A549 (cell line): ENCODE results near the gene NSMCE1. TPM values are rescaled to one million over a fixed set of nuclear protein-coding genes. Genes with fewer than 3 reads are reported as not detected.
"Not testable (repeated sequence)": the region's sequence is repeated elsewhere in the genome, so short reads cannot be mapped to it uniquely, and the experiment has no call there.

ENCODE experiments used
- ATAC-seq, 2 experiments: fragments of 200-7000 bp in 1 of 2; fragments of >200 bp in 1 of 2; cut with Nextera tagmentation in 1 of 2; cut with Tn5 transposase in 1 of 2; 3 replicates each; pipeline versions ENCODE4 v1.8.0 to v1.9.1; 2018 to 2020; ENCODE audit warnings: mild to moderate bottlenecking in 1 of 2, moderate library complexity in 1 of 2
- CTCF ChIA-PET: fragments of 300-600 bp; sonication (Branson Sonifier 250); formaldehyde crosslinking; extraction: SDS; loops from one replicate; lab custom pipeline; 2021; ENCODE audit warnings: antibody characterized with exemption, inconsistent platforms; lab: Yijun Ruan, JAX
- POLR2A ChIA-PET: fragments of 350-600 bp; formaldehyde crosslinking; extraction: SDS; loops from one replicate; lab custom pipeline; 2021; ENCODE audit warnings: antibody characterized with exemption, inconsistent platforms; lab: Yijun Ruan, JAX
- DNase-seq, 2 experiments: peaks; one replicate each; pipeline versions ENCODE4 v3.0.0 to v3.0.0-alpha.2; 2011 to 2016; ENCODE audit warnings: low read depth in 1 of 2, low spot score in 1 of 2
- FAIRE-seq: peaks from 2 replicates; lab custom pipeline; 2011; peaks lifted over from hg19 to GRCh38; lab: Jason Lieb, UNC
- H3K27ac ChIP-seq, 2 experiments: fragments of >200 bp; sonication (Bioruptor Twin); formaldehyde crosslinking; 3 replicates each; pipeline ENCODE4 v1.5.1; 2016 to 2017
- H3K4me1 ChIP-seq: fragments of >200 bp; sonication (Bioruptor Twin); formaldehyde crosslinking; 3 replicates; pipeline ENCODE4 v1.6.1; 2016
- H3K4me2 ChIP-seq: fragments of >200 bp; sonication (Bioruptor Twin); formaldehyde crosslinking; 3 replicates; pipeline ENCODE4 v1.6.1; 2016
- H3K4me3 ChIP-seq: fragments of >200 bp; sonication (Bioruptor Twin); formaldehyde crosslinking; 3 replicates; pipeline ENCODE4 v1.5.1; 2016
- H3K9me3 ChIP-seq: fragments of >200 bp; sonication (Bioruptor Twin); formaldehyde crosslinking; 3 replicates; pipeline ENCODE4 v1.6.1; 2016
- BHLHE40 ChIP-seq: IDR thresholded peaks from 2 replicates; pipeline ENCODE4 v1.6.1; 2012; ENCODE audit warnings: low read depth, low read length, inconsistent platforms
- CHD4 ChIP-seq: fragments of 200-600 bp; sonication (generic); IDR thresholded peaks from 2 replicates; pipeline ENCODE4 v1.6.1; 2016; ENCODE audit warnings: antibody characterized with exemption, mild to moderate bottlenecking, borderline replicate concordance
- ESRRA ChIP-seq: fragments of 150-350 bp; IDR thresholded peaks from 2 replicates; pipeline ENCODE4 v1.6.1; 2014; ENCODE audit warnings: mild to moderate bottlenecking, low read length, borderline replicate concordance
- FOSL2 ChIP-seq, 2 experiments: fragments of 450-650 bp in 1 of 2; fragments of >200 bp in 1 of 2; sonication (Bioruptor Twin) in 1 of 2; formaldehyde crosslinking; IDR thresholded peaks; 2 replicates each; pipeline versions ENCODE4 v1.5.0 to v1.6.1; 2016 to 2020; ENCODE audit warnings: mild to moderate bottlenecking in 1 of 2, moderate library complexity in 1 of 2
- HDAC2 ChIP-seq: fragments of 200-600 bp; sonication (generic); IDR thresholded peaks from 2 replicates; pipeline ENCODE4 v1.6.1; 2016
- JUN ChIP-seq, 2 experiments: fragments of >200 bp; sonication (Bioruptor Twin); formaldehyde crosslinking; IDR thresholded peaks; 2 replicates in 1 of 2; 3 replicates in 1 of 2; pipeline ENCODE4 v1.6.1; 2016 to 2017
- KDM1A ChIP-seq: fragments of 200-600 bp; sonication (generic); IDR thresholded peaks from 2 replicates; pipeline ENCODE4 v1.6.1; 2016; ENCODE audit warnings: low read depth, mild to moderate bottlenecking
- MYC ChIP-seq: IDR thresholded peaks from 2 replicates; pipeline ENCODE4 v1.6.1; 2012; ENCODE audit warnings: mild to moderate bottlenecking, inconsistent platforms, low read length, improper control_type of control experiment, borderline replicate concordance
- PHF8 ChIP-seq: fragments of 200-600 bp; sonication (generic); IDR thresholded peaks from 2 replicates; pipeline ENCODE4 v1.6.1; 2016; ENCODE audit warnings: low read depth, mild to moderate bottlenecking, antibody characterized with exemption, moderate library complexity, borderline replicate concordance
- POLR2A ChIP-seq: IDR thresholded peaks from 2 replicates; pipeline ENCODE4 v1.6.1; 2012; ENCODE audit warnings: mild to moderate bottlenecking, low read length
- RCOR1 ChIP-seq: fragments of 150-350 bp; IDR thresholded peaks from 2 replicates; pipeline ENCODE4 v1.6.1; 2014; ENCODE audit warnings: antibody characterized with exemption, low read length, low read depth
- RFX5 ChIP-seq: fragments of 450-650 bp; IDR thresholded peaks from 2 replicates; pipeline ENCODE4 v1.7.1; 2014; ENCODE audit warnings: antibody characterized with exemption, mild to moderate bottlenecking, moderate library complexity
- TP53 ChIP-seq: fragments of 250-450 bp; sonication (Bioruptor Pico); IDR thresholded peaks from 2 replicates; pipeline ENCODE4 v1.5.0; 2021; ENCODE audit warnings: mild to moderate bottlenecking, moderate library complexity
- WGBS: methylation state at CpG from one replicate; pipeline ENCODE4 v1.1.6; 2017; ENCODE audit errors: missing lambda C conversion rate; 5-methylcytosine and 5-hydroxymethylcytosine counted together
- polyA plus RNA-seq, 4 experiments: library from polyadenylated mRNA; depleted of rRNA in 3 of 4; stranded (reverse); fragments of >200 nt; fragmentation: RNase III in 1 of 4; extraction: RNeasy Plus Mini Kit Qiagen cat#74134 plus additional on column Dnase treatment in 1 of 4; gene quantifications; 2 replicates in 3 of 4; 3 replicates in 1 of 4; pipeline ENCODE4 v1.2.3, GENCODE V29; 2011 to 2017
- TF ChIP-seq, protein P1 (sequence below): IDR thresholded peaks from 2 replicates; pipeline ENCODE4 v1.6.1; 2012
- TF ChIP-seq, protein P2 (sequence below): fragments of >200 bp; sonication (Bioruptor Twin); formaldehyde crosslinking; IDR thresholded peaks from 3 replicates; pipeline ENCODE4 v1.6.1; 2016
- TF ChIP-seq, protein P3 (sequence below): IDR thresholded peaks from 2 replicates; pipeline ENCODE4 v1.6.1; 2012; ENCODE audit warnings: low read depth, borderline replicate concordance
- TF ChIP-seq, protein P4 (sequence below): fragments of 450-650 bp; IDR thresholded peaks from 2 replicates; pipeline ENCODE4 v1.6.1; 2014; ENCODE audit warnings: antibody characterized with exemption
- TF ChIP-seq, protein P5 (sequence below): IDR thresholded peaks from 2 replicates; pipeline ENCODE4 v1.6.1; 2012
- TF ChIP-seq, protein P6 (sequence below): fragments of >200 bp; sonication (Bioruptor Twin); formaldehyde crosslinking; IDR thresholded peaks from 3 replicates; pipeline ENCODE4 v1.5.1; 2016

Gene NSMCE1
- polyA plus RNA-seq, 2 of the 4 experiments (the other 2 are of a cell fraction) = 32.0 to 59.9 TPM

DNA sequence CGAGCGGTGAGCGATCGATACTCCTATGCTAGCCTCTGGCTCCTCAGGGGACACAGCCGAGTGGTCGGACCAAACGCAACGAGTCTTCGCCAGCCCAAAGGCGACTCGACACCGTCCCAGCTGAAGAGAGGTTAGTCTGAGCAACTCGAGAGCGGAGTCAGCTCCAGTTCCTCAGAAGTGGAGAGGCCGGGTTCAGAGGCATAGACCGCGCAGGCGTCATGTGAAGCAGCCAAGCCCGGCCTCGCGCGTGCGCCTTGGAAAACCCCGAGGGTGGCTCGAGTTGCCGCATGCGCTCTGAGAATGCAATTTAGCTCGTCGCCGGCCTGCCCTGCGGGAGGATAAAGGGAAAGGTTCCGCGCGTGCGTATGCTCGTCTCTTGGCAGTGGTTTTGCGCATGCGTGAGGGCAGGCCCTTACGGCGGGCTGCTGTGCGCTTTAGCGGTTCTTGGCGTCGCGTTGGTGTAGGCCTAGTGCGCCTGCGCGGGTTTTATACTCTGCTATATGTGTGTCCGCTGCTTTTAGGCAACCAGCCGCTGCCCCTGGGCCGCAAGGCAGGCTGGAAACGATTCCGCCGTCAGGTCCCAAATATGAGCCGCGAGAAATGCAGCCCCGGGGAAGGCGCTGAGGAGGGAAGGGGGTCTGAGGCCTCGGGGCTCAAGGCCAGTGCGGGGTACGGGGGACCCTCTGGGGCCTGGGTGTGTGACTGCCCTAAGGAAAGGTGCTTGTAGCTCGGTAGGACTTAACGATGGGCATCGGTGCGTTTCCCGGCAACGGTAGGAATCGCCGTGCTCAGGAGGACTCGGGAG, 64.9 kb downstream of the NSMCE1 start, which contains the start of gene KDM8:
TSS of gene KDM8 (plus strand) at position 20 of the 805 bp plus-strand sequence. CDS start 6,598 bp downstream, outside the sequence.
- TF ChIP-seq TP53 (CRISPR knock-in tag) (no peak), JUN (IDR thresholded peaks at IDR 0.05) (peak; percentile 32 to 69; a peak in 4 of 5 replicates), PHF8 (peak; percentile 70), POLR2A (peak; percentile 77), RCOR1 (no peak), RFX5 (0 out of 2 replicates have a peak, but pooled peaks have one; percentile 21), MYC (0 out of 2 replicates have a peak, but pooled peaks have one; percentile 39)
- TF ChIP-seq, protein P1, sequence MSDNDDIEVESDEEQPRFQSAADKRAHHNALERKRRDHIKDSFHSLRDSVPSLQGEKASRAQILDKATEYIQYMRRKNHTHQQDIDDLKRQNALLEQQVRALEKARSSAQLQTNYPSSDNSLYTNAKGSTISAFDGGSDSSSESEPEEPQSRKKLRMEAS = peak; percentile 85
- TF ChIP-seq, protein P2, sequence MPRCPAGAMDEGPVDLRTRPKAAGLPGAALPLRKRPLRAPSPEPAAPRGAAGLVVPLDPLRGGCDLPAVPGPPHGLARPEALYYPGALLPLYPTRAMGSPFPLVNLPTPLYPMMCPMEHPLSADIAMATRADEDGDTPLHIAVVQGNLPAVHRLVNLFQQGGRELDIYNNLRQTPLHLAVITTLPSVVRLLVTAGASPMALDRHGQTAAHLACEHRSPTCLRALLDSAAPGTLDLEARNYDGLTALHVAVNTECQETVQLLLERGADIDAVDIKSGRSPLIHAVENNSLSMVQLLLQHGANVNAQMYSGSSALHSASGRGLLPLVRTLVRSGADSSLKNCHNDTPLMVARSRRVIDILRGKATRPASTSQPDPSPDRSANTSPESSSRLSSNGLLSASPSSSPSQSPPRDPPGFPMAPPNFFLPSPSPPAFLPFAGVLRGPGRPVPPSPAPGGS = 0 out of 3 replicates have a peak, but pooled peaks have one; percentile 25
- TF ChIP-seq, protein P3, sequence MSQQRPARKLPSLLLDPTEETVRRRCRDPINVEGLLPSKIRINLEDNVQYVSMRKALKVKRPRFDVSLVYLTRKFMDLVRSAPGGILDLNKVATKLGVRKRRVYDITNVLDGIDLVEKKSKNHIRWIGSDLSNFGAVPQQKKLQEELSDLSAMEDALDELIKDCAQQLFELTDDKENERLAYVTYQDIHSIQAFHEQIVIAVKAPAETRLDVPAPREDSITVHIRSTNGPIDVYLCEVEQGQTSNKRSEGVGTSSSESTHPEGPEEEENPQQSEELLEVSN = peak; percentile 72
- TF ChIP-seq, protein P4, sequence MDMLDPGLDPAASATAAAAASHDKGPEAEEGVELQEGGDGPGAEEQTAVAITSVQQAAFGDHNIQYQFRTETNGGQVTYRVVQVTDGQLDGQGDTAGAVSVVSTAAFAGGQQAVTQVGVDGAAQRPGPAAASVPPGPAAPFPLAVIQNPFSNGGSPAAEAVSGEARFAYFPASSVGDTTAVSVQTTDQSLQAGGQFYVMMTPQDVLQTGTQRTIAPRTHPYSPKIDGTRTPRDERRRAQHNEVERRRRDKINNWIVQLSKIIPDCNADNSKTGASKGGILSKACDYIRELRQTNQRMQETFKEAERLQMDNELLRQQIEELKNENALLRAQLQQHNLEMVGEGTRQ = peak; percentile 65
- WGBS = 1% methylated on average over 49 of the region's 70 CpGs
- Histone ChIP-seq H3K9me3 (no peaks in the 10 kb centered on the region), H3K4me2 (peak within 1 kb of the TSS; percentile 93), H3K4me1 (peaks cover 10% of the 10 kb centered on the region; the same call in 2 of the 3 replicates), H3K4me3 (peak within 1 kb of the TSS; percentile 59), H3K27ac (peak within 1 kb of the TSS; percentile 92 to 95)
- ATAC-seq (peak; percentile 89 to 97), DNase-seq (peak; percentile 98 to 100), FAIRE-seq (no peak)
- ChIA-PET CTCF (interaction anchor here (0.9 to 4.0 kb wide), 8 partner anchors 11 to 164 kb away, joined by 3 to 20 read pairs (median 4); no protein-coding TSS in a partner anchor), POLR2A (interaction anchor here (0.6 to 1.9 kb wide), 33 partner anchors 8 to 393 kb away, joined by 3 to 14 read pairs (median 4); partner anchors contain the start of gene KATNIP)

DNA sequence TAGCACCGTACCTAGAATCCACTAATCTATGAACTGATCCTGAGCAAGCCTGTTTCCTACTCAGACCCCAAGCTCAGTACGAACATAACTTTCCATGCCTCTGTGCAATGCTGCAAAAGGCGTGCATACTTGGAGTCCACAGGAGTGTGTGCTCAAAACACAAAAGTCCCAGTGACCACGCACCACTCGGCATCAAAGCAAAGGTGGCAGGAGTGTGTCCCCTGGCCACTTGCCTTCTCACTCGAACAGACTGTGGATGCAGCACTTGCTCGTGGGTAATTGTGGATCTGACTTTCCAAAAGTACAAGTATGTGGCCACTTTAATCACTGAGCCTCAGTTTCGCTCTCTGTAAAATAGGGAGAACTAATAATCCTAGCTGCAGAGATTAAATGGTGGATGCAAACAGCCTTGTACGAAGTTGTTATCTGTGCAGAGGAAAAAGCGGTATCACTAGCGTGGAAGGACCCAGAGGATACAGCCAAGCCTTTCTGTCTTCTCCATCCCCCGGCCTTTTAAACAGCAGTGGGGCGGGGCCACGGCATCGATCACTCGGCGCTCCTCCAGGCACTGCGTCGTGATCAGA, 65.6 kb downstream of the NSMCE1 start:
- WGBS = 24% methylated on average over 19 of the region's 19 CpGs
- Histone ChIP-seq H3K9me3 (no peaks in the 10 kb centered on the region), H3K4me1 (peaks cover 10% of the 10 kb centered on the region; the same call in 2 of the 3 replicates), H3K4me3 (peak overlapping the region; percentile 53), H3K27ac (peak overlapping the region; percentile 92 to 95), H3K4me2 (peak overlapping the region; percentile 93)
- DNase-seq = peak in 1 of 2 experiments; percentile 85
- ChIA-PET POLR2A (interaction anchor here (0.6 to 1.9 kb wide), 31 partner anchors 7 to 392 kb away, joined by 3 to 14 read pairs (median 4); partner anchors contain the start of gene KATNIP), CTCF (interaction anchor here (1.3 to 4.0 kb wide), 5 partner anchors 12 to 165 kb away, joined by 4 to 20 read pairs (median 7); no protein-coding TSS in a partner anchor)
- 0 out of 2 replicates have a peak, but pooled peaks have one; percentile 15 for TF ChIP-seq PHF8
- TF ChIP-seq, protein P4 = no peak
- peak; percentile 70; the same call in 1 of the 2 replicates for TF ChIP-seq CHD4
- TF ChIP-seq KDM1A = peak; percentile 84; the same call in 1 of the 2 replicates
- no peak for TF ChIP-seq FOSL2 (IDR thresholded peaks at IDR 0.05)
- TF ChIP-seq FOSL2 (CRISPR knock-in tag; IDR thresholded peaks at IDR 0.05) = no peak
- TF ChIP-seq ESRRA = no peak
- TF ChIP-seq HDAC2 = peak; percentile 85; the same call in 1 of the 2 replicates
- TF ChIP-seq BHLHE40 = no peak
- TF ChIP-seq, protein P5, sequence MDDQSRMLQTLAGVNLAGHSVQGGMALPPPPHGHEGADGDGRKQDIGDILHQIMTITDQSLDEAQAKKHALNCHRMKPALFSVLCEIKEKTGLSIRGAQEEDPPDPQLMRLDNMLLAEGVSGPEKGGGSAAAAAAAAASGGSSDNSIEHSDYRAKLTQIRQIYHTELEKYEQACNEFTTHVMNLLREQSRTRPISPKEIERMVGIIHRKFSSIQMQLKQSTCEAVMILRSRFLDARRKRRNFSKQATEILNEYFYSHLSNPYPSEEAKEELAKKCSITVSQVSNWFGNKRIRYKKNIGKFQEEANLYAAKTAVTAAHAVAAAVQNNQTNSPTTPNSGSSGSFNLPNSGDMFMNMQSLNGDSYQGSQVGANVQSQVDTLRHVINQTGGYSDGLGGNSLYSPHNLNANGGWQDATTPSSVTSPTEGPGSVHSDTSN = 0 out of 2 replicates have a peak, but pooled peaks have one; percentile 24
- TF ChIP-seq, protein P6, sequence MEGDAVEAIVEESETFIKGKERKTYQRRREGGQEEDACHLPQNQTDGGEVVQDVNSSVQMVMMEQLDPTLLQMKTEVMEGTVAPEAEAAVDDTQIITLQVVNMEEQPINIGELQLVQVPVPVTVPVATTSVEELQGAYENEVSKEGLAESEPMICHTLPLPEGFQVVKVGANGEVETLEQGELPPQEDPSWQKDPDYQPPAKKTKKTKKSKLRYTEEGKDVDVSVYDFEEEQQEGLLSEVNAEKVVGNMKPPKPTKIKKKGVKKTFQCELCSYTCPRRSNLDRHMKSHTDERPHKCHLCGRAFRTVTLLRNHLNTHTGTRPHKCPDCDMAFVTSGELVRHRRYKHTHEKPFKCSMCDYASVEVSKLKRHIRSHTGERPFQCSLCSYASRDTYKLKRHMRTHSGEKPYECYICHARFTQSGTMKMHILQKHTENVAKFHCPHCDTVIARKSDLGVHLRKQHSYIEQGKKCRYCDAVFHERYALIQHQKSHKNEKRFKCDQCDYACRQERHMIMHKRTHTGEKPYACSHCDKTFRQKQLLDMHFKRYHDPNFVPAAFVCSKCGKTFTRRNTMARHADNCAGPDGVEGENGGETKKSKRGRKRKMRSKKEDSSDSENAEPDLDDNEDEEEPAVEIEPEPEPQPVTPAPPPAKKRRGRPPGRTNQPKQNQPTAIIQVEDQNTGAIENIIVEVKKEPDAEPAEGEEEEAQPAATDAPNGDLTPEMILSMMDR = no peak
- FAIRE-seq = no peak
- ATAC-seq = peak; percentile 84 to 85

DNA sequence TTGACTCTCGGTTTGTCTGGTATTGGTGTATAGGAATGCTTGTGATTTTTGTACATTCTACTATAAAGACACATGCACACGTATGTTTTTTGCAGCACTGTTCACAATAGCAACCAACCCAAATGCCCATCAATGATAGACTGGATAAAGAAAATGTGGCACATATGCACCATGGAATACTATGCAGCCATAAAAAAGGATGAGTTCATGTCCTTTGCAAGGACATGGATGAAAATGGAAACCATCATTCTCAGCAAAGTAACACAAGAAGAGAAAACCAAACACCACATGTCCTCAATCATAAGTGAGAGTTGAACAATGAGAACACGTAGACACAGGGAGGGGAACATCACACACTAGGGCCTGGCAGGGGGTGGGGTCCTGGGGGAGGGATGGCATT, 67.7 kb downstream of the NSMCE1 start:
- 26% methylated on average over 3 of the region's 3 CpGs for WGBS
- H3K9me3 ChIP-seq, CTCF ChIA-PET, ATAC-seq, H3K4me2 ChIP-seq, H3K27ac ChIP-seq, FAIRE-seq, H3K4me1 ChIP-seq, H3K4me3 ChIP-seq, DNase-seq, POLR2A ChIA-PET: not testable (repeated sequence)
